Coronary artery (tissue), 2 donors: ENCODE results near the gene BPI.

Source experiments
- DNase-seq: peaks from one replicate; pipeline ENCODE4 v3.0.0-alpha.2; 2017; ENCODE audit warnings: low spot score
- H3K27ac ChIP-seq, 2 donors: fragments of 200-600 bp; sonication (generic); one replicate each; pipeline ENCODE4 v1.5.1; 2016 to 2019
- H3K4me3 ChIP-seq: fragments of 200-600 bp; sonication (generic); 2 replicates; pipeline ENCODE4 v1.5.1; 2016; ENCODE audit warnings: mild to moderate bottlenecking, moderate library complexity
- CTCF ChIP-seq: fragments of 200-600 bp; sonication (generic); IDR thresholded peaks from one replicate; pipeline ENCODE4 v1.5.1; 2019; ENCODE audit warnings: antibody characterized with exemption

BPI gene

GRCh38 chr20:38296433-38296832 is 7.5 kb upstream of the BPI start:
- Histone ChIP-seq H3K27ac (no peak overlapping the region), H3K4me3 (no peak overlapping the region)
- no peak for TF ChIP-seq CTCF
- no peak for DNase-seq

GRCh38 chr20:38297916-38298674 is 5.9 kb upstream of the BPI start:
- Histone ChIP-seq H3K27ac (peak overlapping the region; percentile 79 to 85), H3K4me3 (no peak overlapping the region)
- no peak for DNase-seq
- TF ChIP-seq CTCF: no peak

- H3K27ac ChIP-seq: peak overlapping the region; percentile 79 to 85
- no peak for TF ChIP-seq CTCF
- DNase-seq: peak; percentile 92
- peak overlapping the region; percentile 18 for H3K4me3 ChIP-seq
Measured at GRCh38 chr20:38298768-38299288, 5.1 kb upstream of the BPI start.

- DNase-seq: no peak
- TF ChIP-seq CTCF: no peak
- Histone ChIP-seq H3K27ac (peak overlapping the region; percentile 26 to 79), H3K4me3 (no peak overlapping the region)
Measured at GRCh38 chr20:38299963-38300362, 4.0 kb upstream of the BPI start.

GRCh38 chr20:38300438-38300837 is 3.5 kb upstream of the BPI start:
- Histone ChIP-seq H3K27ac (peak overlapping the region in 1 of 2 donors; percentile 26), H3K4me3 (no peak overlapping the region)
- TF ChIP-seq CTCF: no peak
- DNase-seq: no peak

DNA sequence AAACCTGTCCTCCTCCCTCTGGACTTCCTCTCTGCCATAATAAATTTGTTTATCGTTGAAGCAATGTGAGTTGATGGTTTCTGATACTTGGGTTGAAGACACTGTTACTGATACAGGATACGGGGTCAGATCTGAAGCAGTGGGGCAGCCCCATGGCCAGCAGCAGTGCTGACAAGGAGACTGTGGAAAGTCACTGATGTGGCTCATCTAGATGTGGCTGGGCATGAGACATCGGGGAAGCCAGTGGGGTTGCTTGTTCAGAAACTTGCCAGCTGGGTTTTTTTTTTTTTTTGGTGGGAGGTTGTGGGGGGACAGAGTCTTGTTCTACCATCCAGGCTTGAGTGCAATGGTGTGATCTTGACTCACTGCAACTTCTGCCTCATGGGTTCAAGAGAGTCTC is 2.6 kb upstream of the BPI start:
- TF ChIP-seq CTCF: no peak
- no peak for DNase-seq
- Histone ChIP-seq H3K27ac (no peak overlapping the region), H3K4me3 (no peak overlapping the region)

- TF ChIP-seq CTCF: no peak
- Histone ChIP-seq H3K27ac (no peak overlapping the region), H3K4me3 (no peak overlapping the region)
- no peak for DNase-seq
Measured at GRCh38 chr20:38302786-38303185, 1.2 kb upstream of the BPI start.
